ENCODE results near the gene ORC1.
"Not testable (repeated sequence)": the region's sequence is repeated elsewhere in the genome, so short reads cannot be mapped to it uniquely, and the experiment has no call there.

The ORC1 gene

DNA sequence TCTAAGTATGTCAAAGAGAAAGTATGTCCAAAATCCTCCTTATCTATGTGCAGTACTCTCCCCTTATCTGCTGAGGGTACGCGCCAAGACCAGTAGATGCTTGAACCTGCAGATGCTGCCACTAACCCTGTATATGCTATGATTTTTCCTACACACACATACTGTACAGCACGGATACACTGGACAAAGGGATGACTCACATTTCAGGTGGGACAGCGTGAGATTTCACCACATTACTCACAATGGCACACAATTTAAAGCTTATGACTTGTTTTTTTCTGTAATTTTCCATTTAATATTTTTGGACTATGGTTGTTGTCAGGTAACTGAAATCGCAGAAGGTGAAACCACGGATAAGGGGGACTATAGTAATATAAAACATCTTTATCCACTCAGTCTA is 4.1 kb downstream of the ORC1 start:
- no peak overlapping the region for H3K4me3 ChIP-seq (ENCODE audit: low read depth, low read length)
- TF ChIP-seq, protein P1, sequence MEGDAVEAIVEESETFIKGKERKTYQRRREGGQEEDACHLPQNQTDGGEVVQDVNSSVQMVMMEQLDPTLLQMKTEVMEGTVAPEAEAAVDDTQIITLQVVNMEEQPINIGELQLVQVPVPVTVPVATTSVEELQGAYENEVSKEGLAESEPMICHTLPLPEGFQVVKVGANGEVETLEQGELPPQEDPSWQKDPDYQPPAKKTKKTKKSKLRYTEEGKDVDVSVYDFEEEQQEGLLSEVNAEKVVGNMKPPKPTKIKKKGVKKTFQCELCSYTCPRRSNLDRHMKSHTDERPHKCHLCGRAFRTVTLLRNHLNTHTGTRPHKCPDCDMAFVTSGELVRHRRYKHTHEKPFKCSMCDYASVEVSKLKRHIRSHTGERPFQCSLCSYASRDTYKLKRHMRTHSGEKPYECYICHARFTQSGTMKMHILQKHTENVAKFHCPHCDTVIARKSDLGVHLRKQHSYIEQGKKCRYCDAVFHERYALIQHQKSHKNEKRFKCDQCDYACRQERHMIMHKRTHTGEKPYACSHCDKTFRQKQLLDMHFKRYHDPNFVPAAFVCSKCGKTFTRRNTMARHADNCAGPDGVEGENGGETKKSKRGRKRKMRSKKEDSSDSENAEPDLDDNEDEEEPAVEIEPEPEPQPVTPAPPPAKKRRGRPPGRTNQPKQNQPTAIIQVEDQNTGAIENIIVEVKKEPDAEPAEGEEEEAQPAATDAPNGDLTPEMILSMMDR (IDR thresholded peaks at IDR 0.05; ENCODE audit: low read depth, low read length, missing control alignments), result no peak
- DNase-seq (ENCODE audit: low read depth), result no peak

DNA sequence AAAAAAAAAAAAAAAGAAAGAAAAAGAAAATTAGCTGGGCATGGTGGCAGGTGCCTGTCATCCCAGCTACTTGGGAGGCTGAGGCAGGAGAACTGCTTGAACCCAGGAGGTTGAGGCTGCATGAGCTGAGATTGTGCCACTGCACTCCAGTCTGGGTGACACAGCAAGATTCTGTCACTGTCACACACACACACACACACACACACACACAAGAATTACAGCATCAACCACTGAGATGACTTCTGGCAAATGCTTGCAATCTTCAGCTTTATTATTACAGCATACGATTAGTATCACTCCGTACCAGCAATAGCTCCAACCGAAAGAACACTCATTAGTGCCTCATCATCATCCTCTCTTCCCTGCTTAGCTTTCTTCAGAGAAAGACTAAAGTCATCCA is 4.6 kb downstream of the ORC1 start:
- TF ChIP-seq, protein P1 (IDR thresholded peaks at IDR 0.05; ENCODE audit: low read depth, low read length, missing control alignments), result no peak
- H3K4me3 ChIP-seq (ENCODE audit: low read depth, low read length), result no peak overlapping the region
- no peak for DNase-seq (ENCODE audit: low read depth)

DNA sequence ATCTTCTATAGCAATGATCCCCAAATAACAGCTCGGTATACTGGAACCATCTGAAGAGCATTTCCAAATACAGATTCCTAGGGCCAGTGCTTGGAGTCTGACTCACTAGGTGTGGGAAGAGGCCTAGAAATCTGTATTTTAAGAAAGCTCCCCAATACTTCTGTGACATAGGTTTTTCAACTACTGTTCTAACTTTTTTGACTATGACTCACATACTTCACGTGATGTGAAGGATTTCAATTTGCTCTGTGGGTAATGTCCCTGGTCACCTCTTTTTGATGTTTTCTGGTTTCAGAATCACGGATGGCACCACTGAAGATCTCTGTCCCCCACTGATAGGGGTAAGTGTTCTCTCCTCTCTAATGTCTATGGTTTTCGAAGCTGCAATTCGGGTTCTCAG is 11.0 kb downstream of the ORC1 start:
- H3K4me3 ChIP-seq (ENCODE audit: low read depth, low read length), result no peak overlapping the region
- DNase-seq (ENCODE audit: low read depth), result no peak
- TF ChIP-seq, protein P1 (IDR thresholded peaks at IDR 0.05; ENCODE audit: low read depth, low read length, missing control alignments), result no peak

DNA sequence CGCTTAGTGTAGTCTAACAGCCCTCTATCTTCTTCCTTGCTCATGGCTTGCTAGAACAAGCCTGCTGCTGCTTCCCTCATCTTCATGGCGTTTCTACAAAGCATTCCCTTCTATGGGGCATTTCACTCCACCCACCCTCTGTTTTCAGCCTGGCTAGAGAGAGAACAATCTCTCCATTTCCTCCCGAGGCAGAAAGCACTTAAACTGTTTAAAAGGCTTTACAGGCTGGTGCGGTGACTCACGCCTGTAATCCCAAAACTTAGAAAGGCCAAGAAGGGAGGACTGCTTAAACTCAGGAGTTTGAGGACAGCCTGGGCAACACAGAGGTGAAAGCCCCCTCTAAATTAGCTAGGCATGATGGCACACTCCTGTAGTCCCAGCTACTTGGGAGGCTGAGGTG is 17.8 kb downstream of the ORC1 start:
- no peak overlapping the region for H3K4me3 ChIP-seq (ENCODE audit: low read depth, low read length)
- TF ChIP-seq, protein P1 (IDR thresholded peaks at IDR 0.05; ENCODE audit: low read depth, low read length, missing control alignments), result no peak
- DNase-seq (ENCODE audit: low read depth), result no peak

DNA sequence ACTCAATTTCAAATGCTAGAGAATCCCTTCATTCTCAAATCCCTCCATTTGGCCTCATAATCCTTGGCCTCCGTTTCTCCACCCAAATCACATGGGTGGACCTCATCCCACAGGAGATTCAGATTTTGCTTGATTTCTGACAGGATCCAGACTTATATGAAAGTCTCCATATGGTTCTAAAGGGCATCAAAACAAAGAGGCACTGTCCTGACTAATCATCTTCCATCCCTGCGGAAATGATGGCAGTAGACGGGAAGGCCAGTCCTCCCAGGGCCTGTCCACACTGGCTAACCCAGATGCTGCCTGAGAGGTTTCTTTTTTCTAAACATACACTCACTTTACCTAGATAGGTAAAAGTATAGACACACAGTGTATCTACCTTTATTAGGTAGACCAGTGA is 18.8 kb downstream of the ORC1 start:
- no peak for DNase-seq (ENCODE audit: low read depth)
- TF ChIP-seq, protein P1 (IDR thresholded peaks at IDR 0.05; ENCODE audit: low read depth, low read length, missing control alignments), result no peak
- no peak overlapping the region for H3K4me3 ChIP-seq (ENCODE audit: low read depth, low read length)

DNA sequence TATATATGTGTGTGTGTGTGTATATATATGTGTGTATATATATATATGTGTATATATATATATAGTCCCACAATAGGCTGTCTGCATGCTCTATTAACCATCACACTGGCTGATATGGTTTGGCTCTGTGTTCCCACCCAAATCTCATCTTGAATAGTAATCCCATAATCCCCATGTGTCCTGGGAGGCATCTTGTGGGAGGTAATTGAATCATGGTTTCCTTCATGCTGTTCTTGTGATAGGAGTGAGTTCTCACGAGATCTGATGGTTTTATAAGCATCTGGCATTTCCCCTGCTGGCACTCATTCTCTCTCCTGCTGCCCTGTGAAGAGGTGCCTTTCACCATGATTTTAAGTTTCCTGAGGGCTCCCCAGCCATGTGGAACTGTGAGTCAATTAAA is 34.4 kb downstream of the ORC1 start:
- not testable (repeated sequence) for H3K4me3 ChIP-seq (ENCODE audit: low read depth, low read length); DNase-seq (ENCODE audit: low read depth)

DNA sequence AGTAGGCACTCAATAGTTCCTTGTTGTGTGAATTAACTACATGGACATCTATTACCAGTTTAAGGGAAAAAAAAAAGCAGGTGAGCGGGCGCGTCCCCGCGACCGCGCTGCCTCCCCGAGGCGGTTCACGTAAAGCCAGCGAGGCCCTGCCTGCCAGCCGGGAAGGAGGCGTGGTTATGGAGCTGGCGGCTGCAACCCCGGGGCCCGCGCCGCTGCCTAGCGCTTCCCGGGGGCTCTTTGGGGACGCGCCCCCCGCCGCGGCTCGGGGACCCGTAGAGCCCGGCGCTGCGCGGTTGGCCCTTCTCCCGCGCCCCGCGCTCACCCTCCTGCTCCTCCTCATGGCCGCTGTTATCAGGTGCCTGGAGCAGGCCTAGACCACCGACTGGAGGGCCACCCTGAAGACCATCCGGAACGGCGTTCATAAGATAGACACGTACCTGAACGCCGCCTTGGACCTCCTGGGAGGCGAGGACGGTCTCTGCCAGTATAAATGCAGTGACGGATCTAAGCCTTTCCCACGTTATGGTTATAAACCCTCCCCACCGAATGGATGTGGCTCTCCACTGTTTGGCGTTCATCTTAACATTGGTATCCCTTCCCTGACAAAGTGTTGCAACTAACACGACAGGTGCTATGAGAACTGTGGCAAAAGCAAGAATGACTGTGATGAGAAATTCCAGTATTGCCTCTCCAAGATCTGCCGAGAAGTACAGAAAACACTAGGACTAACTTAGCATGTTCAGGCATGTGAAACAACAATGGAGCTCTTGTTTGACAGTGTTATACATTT is 35.6 kb downstream of the ORC1 start:
- H3K4me3 ChIP-seq (ENCODE audit: low read depth, low read length), result peak overlapping the region; percentile 59
- TF ChIP-seq, protein P1 (IDR thresholded peaks at IDR 0.05; ENCODE audit: low read depth, low read length, missing control alignments), result peak; percentile 5
- no peak for DNase-seq (ENCODE audit: low read depth)
